Ovary (tissue), 3 donors: ENCODE results near the gene ALG6.
A peak's percentile ranks its signal among the peaks of the same experiment; 100 is the strongest.

Experiments
- CTCF ChIP-seq, 3 donors: fragments of 450-650 bp in 2 of 3; fragments of 200-600 bp in 1 of 3; IDR thresholded peaks; one replicate each; pipeline versions ENCODE4 v1.5.1 to v1.8.0; 2016 to 2022; ENCODE audit warnings: antibody characterized with exemption in 3 of 3, mild to moderate bottlenecking in 1 of 3
- POLR2A ChIP-seq: fragments of 450-650 bp; IDR thresholded peaks from one replicate; pipeline ENCODE4 v1.6.1; 2017; ENCODE audit warnings: antibody characterized with exemption, mild to moderate bottlenecking, moderate library complexity
- donor health status: DM: no; HTN: no; CAD: no.

- TF ChIP-seq POLR2A (peak; percentile 50), CTCF (IDR thresholded peaks at IDR 0.05) (no peak)
Measured at GRCh38 chr1:63367215-63368103, at the start of gene ALG6.
